CD4-positive, alpha-beta T cell treated with Interleukin-15 for 1 hour (primary cell): ENCODE results near the gene EFNA4.

ENCODE experiments used
- DNase-seq: peaks from one replicate; pipeline ENCODE4 v3.0.0-alpha.2; 2020

The EFNA4 gene

DNA sequence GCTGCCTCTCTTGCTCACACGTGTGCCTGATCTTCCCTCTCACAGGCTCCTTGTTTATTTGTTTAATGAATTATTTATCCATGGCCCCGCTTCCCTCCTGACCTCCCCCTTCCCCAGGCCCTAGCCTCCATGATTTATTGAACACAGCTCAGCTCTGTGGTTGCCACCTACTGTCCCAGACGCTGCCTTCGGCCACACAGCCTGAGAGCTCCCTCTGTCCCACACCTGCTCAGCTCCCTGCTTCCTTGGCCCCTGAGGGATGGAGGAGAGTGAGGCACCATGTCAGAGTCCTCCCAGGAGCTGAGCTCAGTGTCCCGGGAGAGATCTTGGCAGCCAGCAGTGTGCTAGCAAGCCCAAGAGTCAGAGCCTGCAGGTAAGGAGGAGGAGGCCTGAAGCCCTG, 12.0 kb downstream of the EFNA4 start:
- no peak for DNase-seq

DNA sequence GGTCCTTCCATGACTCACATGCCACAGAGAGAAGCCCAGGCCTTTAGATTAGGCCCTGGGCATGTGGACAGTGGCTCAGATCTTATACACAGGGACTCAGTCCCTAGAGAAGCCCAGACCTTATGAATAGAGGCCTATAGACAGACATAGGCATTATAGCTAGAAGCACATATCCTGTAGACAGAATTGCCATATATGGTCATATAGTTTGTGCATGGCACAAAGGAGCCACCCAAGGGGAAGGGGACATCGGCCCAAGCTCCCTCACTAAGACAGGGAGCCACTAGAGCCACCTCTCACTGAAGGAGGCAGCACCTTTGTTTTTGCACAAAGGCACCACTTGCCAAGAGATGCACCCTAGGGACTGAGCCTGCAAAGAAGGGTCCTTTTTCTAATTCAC, 12.8 kb downstream of the EFNA4 start:
- DNase-seq: no peak

DNA sequence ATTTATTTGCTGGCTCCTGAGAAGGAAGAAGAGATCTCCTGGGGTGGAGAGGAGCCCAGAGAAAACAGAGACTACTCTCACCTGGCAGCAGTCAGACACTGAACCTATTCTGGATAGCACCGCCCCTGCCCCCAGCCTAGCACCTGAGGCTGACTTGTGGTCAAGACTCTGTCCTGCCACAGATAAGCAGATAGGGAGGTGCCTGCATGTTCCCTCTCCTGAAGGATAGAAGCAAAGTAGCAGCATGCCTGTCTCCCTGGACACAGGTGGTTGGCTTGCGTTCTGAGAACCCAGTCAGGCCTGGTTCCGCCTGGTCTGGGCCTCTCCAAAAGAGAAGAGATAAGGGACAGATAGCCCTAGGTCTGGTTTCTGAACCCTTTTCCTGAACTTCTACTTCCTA, 13.8 kb downstream of the EFNA4 start:
- DNase-seq: no peak

DNA sequence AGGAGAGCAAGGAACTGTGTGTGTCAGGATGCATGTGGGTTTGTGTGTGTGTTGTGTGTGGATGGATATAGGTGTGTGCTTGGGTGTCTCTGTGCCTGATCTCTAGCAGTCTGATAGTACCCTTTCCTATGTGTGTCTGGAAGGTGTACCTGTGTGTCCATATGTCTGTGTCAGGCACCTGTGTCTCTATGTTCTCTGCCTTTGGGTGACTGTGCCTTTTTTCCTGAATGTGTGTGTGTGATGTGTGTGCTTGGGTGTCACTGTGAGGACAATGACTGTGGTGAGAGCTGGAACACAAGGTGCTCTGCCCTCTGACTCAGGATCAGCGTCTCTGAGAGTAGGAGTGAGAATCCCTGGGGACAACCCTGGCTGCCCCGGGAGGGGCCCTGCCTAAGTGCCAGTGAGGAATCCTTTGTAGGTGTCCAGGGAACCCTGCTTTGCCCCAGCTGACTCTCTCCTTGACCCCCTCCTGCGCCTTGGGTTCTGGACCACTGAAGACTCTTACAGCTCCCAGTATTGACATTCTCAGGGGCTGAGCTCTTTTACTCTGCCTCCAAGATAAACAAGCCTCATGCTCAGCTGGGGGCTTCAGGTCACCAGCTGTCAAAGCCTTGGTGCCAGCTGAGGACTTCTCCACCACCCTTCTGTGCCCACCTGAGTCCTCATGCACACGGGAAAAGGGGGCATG, 14.4 kb downstream of the EFNA4 start:
- DNase-seq: no peak

DNA sequence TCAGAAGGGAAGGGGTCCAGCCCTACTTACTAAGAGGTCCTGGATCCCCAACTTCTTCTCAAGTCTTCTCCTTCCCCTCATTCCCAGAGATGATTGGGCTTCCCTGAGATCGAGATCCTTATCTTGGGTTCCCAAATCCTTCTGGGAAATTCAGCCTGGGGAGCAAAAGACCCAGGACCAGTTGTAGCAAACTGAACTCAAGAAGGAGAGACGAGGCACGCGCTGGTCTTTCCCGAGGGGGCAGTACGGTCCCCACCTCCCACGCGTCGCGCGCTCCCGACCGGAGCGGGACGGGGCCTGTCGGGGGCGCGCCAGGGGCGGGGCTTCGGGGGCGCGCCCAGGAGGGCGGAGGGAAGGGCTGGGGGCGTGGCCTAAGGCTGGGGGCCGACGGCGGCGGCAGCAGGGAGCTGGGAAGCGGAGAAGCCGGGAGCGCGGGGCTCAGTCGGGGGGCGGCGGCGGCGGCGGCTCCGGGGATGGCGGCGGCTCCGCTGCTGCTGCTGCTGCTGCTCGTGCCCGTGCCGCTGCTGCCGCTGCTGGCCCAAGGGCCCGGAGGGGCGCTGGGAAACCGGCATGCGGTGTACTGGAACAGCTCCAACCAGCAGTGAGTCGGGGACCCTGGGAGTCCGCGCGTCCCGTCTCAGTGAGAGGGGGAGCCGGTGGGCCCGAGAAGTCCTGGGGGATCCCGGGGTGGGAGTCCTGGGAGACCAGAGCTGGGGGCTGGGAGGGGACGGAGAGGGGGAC, 15.1 kb downstream of the EFNA4 start, which contains the start of gene EFNA3:
Gene EFNA3 (plus strand): TSS at position 369 of the 741 bp plus-strand sequence. CDS start 105 bp downstream, at position 474.
- DNase-seq: peak; percentile 55

DNA sequence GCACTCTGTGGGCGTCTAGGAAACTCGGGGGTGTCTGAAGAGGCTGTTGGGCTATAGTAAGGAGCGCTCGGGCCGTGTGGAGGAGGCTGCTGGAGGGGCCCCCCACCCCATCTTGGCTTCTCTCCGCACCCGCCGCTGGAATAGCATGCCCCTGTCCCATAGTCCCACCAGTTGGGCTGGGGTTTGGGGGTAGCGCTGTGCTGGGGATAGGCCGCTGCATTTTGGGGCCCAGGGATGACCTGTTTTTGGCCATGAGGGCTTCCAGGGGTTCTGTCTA, 15.6 kb downstream of the EFNA4 start:
- no peak for DNase-seq

DNA sequence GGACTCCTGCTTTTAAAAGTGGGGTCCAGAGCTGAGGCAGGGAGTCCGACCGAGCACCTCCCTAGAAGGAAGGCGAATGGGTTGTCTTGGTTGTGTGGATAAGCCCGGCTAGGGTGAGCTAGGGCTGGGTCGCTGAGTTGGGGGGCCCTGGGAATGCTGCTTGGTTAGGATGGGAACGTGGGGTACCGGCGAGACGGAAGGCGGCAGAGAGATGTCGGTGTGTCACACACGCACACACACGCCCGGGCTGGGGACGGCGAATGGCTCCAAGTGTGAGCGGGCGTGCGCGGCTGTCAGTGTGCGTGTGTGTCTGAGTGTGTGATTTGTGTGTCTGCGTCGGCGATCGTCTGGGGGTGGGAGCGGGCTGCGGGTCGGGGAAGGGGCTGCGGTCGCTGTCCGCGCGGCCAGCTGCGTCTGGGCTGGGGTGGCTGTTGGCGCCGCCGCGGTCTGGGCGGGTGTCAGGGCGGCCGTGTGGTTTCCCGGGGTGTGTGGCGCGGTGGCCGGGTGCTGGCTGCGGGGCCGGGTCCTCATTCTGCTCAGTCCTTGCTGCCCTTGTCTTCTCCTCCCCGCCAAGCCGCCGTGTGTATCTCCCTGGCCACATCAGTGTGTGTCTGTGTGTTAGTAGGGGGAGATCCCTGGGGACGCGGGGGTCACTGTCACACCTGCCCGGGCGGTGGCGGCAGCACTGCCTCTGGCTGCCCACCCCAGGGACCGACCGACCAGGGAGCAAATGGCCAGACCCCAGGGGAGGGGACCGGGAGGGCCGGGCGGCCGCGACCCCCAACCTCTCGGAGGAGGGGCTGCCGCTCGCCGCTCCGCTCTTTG, 16.2 kb downstream of the EFNA4 start:
- DNase-seq: no peak

DNA sequence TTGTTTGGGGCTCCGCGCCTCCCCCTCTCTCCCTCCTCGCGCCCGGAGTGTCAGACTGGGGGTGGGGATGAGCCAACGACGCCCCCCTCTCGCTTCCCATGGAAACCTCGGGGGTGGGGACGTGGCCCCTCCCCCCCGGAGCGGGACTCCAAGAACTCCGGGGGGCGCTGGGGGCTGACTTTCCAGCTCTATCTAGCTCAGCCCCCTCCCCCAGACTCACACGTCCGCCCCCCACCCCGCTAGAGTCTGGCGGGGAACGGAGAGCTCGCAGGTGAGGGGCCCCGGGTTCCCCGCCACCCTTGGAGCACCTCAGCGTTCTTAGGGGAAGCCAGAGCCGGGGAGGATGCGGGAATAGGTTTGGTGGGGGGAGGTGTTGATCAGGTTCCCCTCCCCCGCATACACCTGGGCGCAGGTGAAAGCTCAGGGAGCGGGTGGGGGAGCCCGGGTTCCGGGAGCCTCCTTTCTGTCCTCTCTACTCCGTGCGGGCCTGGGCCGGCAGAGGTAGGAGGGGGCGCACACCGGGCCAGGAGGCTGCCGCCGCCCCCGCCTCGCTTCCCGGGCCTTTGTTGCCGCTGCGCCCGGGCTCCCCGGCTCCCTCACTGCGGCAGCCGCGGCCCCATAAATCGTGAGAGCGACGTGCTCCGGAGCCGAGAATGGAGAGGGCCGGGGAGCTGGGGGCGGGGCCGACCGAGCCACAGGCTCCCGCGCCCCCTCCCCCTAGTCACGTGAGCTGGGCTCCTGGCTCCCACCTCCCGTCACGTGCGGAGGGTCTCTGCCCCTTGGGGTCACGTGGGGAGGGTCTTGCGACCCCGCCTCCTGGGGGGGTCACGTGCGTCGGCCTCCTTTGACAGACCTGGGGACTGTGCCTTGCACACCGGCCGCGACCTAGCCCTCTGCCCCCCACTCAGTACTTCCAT, 17.0 kb downstream of the EFNA4 start:
- no peak for DNase-seq

DNA sequence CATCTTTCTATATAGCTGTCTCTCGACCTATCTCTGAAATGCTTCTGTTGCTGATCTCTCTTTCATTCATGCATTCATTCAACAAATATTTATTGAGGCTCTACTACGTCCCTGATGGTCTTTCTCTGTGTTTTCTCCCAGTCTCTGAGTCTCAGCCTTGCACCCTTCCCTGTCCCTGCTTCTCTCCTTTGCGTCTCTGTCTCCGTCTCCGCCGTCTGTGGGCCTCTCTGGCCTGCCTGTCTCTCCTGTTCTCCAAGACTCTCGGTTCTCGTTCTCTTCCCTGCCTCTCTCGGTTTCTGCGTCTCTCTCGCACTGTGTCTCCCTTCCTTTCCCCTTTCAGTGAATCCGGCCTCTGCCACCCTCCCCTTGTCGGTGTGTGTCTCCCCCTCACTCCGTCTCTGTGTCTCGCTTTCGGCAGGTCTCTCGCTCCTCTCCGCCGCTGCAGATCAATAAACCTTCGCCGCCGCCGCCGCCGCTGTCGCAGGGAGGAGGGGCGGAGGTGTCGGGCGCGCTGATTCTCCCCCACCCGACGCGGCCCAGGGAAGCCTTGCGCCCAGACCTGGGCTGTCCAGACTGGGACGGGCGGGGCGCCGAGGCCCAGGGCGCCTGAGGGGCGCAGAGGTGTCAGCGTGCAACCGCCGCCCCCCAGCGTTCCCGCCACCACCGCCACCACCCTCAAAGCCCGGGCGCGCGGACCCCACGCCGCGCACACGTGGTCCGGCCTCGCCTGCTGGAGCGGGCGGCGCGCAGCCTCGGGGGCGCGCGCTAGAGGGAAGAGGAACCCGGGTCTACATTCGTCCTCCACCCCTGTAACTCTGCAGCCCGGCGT, 18.1 kb downstream of the EFNA4 start:
- DNase-seq: no peak

DNA sequence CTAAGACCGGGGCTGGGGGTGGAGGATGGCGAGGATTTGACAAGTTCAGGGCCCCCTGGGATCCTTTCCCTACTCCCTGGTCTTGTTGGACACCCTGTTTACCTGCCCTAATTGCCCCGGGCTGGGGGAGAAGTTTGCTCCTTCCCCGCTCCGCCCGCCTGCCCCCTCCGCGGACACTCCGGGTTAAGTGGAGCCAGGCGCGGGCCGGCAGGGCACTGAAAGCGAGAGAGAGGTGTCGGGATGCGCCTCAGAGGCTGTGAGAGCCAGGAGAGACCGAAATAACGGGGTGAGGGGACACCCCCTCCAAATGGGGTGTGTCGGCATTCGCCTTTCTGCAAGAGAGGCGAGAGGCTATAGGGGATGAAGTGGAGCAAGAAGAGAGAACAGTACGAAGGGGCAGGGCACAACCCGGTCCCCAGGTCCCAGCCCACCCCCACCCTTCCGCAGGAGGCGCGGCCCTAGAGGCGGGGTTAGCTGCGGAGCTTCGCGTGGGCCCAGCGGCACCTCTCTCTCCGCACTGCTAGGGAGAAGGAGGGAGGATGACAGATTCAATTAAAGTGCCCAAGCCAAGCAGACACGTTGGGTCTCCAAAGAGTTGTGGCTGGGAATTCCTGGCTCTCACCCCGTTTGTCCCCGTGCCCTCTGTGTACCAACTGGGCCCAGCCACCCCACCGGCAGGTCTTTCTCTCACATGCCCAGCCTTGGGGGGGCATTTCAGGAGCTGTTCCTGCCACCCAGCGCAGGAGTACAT, 18.9 kb downstream of the EFNA4 start:
- no peak for DNase-seq

DNA sequence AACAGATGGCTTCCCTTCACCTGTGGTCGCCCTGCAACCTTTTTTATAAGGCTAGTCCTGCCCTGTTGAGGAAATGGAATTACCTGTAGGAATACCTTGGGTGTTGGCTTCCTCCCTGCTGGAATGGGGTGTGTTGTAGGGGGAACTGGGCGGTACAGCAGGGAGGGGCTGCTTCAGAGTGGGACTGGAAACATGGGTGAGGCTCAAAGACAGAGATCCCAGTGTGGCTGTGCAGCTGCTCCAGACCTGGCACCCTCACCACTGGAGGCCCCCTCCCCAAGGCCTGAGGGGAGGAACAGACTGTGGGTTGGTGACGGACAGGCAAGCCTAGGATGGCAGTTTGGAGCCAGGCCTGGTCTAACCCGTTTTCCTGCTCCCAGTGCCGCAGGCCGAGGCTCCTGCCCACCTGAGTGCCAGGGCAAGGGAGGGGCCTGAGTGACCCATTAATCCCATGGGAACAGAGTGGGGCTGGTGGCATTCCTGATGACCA, 19.6 kb downstream of the EFNA4 start:
- DNase-seq: no peak

DNA sequence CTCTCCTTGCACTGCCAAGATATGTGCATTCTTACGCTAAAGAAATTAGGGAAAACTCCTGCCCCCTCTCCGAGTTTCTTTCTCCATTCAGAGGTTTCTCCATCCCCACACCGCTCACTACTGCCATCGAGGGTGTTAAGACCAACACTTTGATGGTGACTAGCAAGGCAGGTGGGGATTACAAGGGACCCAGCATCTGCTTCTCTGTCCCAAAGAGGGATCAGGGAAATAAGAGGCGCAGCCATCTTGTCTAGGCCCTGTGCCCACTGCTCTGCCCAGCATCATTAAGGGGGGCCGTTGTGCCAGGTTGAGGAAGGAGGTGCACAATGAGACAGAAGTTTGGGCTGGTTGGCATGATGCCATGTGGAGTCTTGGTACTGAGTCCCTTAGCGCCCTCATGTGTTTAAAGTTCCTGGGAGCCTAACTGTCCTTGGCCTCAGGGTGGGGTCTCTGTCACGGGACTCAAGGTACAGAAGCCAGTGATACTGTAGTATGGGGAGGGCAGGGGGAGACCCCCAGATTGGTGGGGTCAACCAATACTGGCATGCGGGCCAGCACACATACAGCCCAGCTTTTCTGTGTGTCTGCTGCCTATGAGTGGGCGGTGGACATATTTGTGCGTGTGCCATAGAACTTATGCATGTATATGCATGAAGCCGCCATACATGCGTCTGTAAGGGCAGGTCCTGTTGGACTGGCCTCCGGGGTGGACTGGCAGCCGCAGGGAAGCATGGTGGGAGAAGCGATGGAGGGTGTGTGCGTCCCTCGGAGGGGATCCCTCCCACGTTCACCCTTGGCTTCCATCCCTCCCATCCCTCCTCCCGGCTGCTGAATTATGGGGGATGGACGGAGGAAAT, 20.6 kb downstream of the EFNA4 start:
- DNase-seq: no peak

DNA sequence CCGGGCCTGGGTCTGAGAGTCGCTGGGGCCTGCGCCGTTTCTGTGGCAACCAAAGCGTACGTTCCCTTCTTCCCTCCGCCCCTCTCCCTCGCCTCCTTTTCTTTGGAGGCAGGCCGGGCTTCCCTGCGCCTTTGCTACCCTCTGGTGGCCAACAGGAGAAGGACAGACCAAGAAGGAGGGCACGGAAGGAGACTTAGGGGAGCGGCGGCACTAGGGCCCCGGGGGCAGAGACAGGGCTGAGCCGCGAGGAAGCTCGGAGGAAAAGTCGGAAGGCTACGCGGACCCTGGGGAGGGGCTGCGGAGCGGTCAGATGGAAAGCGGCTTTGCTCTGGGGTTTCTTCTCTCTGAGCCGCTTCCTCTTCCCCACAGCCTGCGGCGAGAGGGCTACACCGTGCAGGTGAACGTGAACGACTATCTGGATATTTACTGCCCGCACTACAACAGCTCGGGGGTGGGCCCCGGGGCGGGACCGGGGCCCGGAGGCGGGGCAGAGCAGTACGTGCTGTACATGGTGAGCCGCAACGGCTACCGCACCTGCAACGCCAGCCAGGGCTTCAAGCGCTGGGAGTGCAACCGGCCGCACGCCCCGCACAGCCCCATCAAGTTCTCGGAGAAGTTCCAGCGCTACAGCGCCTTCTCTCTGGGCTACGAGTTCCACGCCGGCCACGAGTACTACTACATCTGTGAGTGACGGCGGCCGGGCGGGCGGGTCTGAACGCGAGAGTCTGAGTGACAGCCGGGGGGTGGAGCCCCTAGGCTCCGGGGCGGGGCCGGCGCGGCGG, 21.4 kb downstream of the EFNA4 start:
- peak; percentile 91 for DNase-seq

DNA sequence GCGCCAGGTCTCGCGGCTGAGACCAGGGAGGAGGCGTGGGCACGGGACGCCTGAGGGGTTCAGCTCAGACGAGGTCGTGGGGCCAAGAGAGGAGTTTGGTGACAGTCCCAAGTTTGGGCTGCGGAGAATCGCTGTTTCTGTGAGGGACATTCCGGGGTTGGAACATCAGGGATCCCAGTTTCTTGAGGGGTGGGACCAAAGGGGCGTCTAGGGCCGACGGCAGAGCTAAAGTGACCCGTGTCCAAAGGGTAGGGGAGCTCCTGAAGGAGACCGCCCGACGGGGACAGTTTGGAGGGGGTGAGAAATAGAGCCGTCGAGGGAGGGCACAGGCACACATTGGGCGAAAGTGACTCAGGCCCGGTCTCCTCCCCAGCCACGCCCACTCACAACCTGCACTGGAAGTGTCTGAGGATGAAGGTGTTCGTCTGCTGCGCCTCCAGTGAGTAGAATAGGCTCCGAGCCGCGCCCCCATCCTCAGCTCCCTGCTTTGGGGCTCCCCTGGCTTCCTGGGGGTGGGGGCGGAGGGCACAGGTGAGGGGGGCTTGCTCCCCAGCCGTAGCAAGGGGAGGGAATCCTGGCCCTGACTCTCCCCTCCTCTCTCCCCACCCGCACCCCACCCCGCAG, 22.1 kb downstream of the EFNA4 start:
- peak; percentile 77 for DNase-seq

DNA sequence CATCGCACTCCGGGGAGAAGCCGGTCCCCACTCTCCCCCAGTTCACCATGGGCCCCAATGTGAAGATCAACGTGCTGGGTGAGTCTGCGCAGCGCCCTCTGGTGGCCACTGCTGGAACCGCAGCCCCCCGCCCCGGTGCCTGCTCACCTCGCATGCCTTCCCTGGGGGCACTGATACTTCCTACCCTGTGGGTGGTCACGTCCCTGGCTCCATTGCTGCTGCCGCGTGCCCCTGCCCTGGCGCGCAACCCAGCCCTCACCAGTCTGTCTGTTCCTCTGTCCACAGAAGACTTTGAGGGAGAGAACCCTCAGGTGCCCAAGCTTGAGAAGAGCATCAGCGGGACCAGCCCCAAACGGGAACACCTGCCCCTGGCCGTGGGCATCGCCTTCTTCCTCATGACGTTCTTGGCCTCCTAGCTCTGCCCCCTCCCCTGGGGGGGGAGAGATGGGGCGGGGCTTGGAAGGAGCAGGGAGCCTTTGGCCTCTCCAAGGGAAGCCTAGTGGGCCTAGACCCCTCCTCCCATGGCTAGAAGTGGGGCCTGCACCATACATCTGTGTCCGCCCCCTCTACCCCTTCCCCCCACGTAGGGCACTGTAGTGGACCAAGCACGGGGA, 22.7 kb downstream of the EFNA4 start:
- peak; percentile 73 for DNase-seq

DNA sequence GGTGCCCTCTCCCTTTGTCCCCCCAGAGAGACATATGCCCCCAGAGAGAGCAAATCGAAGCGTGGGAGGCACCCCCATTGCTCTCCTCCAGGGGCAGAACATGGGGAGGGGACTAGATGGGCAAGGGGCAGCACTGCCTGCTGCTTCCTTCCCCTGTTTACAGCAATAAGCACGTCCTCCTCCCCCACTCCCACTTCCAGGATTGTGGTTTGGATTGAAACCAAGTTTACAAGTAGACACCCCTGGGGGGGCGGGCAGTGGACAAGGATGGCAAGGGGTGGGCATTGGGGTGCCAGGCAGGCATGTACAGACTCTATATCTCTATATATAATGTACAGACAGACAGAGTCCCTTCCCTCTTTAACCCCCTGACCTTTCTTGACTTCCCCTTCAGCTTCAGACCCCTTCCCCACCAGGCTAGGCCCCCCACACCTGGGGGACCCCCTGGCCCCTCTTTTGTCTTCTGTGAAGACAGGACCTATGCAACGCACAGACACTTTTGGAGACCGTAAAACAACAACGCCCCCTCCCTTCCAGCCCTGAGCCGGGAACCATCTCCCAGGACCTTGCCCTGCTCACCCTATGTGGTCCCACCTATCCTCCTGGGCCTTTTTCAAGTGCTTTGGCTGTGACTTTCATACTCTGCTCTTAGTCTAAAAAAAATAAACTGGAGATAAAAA, 23.5 kb downstream of the EFNA4 start:
- DNase-seq: no peak
